GM06990 (cell line): ENCODE measurements around the gene RGS12.

Source experiments
- DNase-seq: peaks from one replicate; pipeline ENCODE4 v3.0.0-alpha.2; 2011; ENCODE audit not compliant: insufficient read length; ENCODE audit errors: extremely low read depth
- H3K27me3 ChIP-seq: replicated peaks from 2 replicates; pipeline ENCODE4 v1.6.0; 2011; ENCODE audit warnings: low read length; ENCODE audit not compliant: control insufficient read depth, insufficient read depth
- H3K36me3 ChIP-seq: 2 replicates; pipeline ENCODE4 v1.5.1; 2011; ENCODE audit warnings: low read length; ENCODE audit not compliant: control insufficient read depth, insufficient read depth
- H3K4me3 ChIP-seq: replicated peaks from 2 replicates; pipeline ENCODE4 v1.5.1; 2011; ENCODE audit warnings: low read depth, mild to moderate bottlenecking, control low read depth, low read length
- TF ChIP-seq, protein P1 (sequence below): IDR thresholded peaks from 2 replicates; pipeline ENCODE4 v1.5.1; 2011; ENCODE audit warnings: low read length, control low read depth, mild to moderate bottlenecking, inconsistent platforms; ENCODE audit not compliant: insufficient read depth, poor library complexity, severe bottlenecking

RGS12 gene

DNA sequence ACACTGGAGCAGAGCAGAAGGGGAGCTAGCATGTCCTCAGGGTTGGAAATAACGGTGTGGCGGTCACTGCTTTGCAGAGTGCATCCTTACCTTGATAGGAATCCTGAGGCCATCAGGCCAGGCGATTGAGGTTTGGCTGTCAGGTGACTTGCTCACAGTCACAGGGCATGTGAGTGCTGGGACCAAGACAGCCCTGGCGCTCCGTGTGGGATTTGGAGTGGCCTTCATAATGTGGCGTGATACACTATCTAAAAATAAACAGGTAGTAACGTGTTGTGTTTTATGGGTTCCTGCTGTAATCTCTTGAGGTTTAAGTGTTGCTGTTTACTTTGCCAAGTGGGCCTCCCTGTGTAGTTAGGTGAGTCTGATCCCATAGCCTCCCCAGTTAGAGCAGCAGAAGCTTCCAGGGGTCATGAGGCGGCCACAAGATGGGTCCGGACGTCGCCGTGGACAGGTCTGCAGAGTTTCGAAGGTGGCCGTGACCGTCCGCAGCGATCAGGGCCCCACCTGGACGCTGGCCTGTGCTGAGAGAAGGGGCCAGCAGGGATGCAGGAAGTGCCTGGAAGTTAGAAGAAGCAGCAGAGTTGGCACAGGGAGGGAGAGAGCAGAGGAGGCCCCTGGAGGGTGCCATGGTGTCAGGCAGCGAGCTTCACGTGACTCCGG, 27.7 kb downstream of the RGS12 start:
- no peak for DNase-seq
- peaks cover 2% of the 10 kb centered on the region; the same call in 1 of the 2 replicates for H3K27me3 ChIP-seq
- TF ChIP-seq, protein P1, sequence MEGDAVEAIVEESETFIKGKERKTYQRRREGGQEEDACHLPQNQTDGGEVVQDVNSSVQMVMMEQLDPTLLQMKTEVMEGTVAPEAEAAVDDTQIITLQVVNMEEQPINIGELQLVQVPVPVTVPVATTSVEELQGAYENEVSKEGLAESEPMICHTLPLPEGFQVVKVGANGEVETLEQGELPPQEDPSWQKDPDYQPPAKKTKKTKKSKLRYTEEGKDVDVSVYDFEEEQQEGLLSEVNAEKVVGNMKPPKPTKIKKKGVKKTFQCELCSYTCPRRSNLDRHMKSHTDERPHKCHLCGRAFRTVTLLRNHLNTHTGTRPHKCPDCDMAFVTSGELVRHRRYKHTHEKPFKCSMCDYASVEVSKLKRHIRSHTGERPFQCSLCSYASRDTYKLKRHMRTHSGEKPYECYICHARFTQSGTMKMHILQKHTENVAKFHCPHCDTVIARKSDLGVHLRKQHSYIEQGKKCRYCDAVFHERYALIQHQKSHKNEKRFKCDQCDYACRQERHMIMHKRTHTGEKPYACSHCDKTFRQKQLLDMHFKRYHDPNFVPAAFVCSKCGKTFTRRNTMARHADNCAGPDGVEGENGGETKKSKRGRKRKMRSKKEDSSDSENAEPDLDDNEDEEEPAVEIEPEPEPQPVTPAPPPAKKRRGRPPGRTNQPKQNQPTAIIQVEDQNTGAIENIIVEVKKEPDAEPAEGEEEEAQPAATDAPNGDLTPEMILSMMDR, result no peak
- H3K4me3 ChIP-seq, result no peak overlapping the region
- H3K36me3 ChIP-seq, result no peaks in the 10 kb centered on the region

DNA sequence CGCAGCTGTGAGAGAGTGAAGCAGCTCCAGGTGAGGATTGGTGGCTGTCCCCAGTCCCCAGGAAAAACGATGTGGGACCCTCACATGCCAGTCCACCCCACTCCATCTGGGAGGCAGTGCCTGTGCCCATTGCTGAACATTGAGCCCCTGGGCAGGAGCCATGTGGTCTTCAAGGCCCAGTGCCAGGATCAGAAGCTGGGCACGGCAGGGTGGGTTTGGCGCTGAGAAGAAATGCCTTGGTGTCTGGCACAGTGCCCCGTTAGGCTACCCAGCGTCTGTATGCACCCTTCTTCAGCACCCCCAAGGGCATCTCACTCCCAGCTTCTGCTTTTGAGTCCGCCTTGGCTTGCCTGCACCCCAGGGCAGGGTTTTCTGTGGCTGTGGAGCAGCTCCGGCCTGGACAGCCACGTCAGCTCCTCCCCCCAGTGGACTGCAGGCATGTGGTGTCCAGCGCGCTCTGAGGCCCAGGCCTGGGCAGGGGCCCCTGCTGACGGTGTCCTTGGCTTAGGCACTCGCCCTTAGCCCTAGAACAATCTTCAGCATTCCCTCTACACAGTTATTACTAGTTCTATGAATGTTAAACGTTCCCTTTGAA, 28.6 kb downstream of the RGS12 start:
- no peak for DNase-seq
- no peaks in the 10 kb centered on the region for H3K36me3 ChIP-seq

DNA sequence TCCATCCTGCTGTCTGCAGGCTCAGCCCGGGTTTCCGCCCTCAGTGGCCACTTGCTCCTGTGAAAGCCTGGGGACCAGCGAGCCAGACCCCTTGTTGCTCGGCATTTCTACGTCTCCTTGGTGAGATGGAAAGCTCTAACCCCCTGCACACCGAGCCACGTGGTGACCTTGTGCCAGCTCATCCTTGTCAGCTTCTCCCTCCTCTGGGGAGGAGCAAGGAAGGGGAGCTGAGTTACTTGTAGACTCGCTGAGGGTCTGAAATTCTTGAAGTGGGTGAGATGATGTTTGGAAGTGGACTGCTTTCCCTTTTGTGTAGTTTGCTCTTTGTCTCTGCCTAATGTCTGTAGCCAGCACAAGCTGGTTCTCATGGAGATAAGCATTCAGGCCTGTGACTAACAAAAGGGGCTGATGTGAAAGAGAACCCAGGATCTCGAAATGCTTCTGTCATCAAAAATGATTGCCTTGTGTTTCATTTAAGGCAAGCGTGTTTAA, 29.3 kb downstream of the RGS12 start:
- Histone ChIP-seq H3K4me3 (no peak overlapping the region), H3K27me3 (peaks cover 2% of the 10 kb centered on the region; the same call in 1 of the 2 replicates), H3K36me3 (no peaks in the 10 kb centered on the region)
- TF ChIP-seq, protein P1, result no peak
- no peak for DNase-seq

More for the DNA sequence above, 28.6 kb downstream of the RGS12 start:
- TF ChIP-seq, protein P1, result no peak
- peaks cover 2% of the 10 kb centered on the region; the same call in 1 of the 2 replicates for H3K27me3 ChIP-seq
- no peak overlapping the region for H3K4me3 ChIP-seq

DNA sequence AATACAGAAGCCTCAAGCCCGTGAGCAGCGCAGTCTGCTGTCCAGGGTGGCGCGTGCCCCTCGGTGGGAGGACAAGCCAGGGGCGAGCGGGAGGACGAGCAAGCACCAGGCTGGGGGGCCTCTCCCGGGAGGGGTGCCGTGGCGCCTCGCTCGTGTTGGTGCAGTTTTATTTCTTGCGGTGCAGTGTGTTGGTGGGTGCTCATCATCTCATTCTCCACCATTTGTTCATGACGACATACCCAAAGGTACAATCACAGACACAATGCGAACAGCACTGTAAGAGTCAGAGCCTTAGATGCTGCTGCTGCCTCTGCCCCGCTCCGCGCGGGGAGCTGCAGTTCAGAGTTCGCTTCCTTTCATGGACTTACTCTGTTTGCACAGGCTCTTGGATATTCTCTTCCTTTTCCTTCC, 30.3 kb downstream of the RGS12 start:
- TF ChIP-seq, protein P1, result no peak
- H3K27me3 ChIP-seq, result peaks cover 2% of the 10 kb centered on the region; the same call in 1 of the 2 replicates
- H3K4me3 ChIP-seq, result no peak overlapping the region
- no peaks in the 10 kb centered on the region for H3K36me3 ChIP-seq
- DNase-seq, result no peak

DNA sequence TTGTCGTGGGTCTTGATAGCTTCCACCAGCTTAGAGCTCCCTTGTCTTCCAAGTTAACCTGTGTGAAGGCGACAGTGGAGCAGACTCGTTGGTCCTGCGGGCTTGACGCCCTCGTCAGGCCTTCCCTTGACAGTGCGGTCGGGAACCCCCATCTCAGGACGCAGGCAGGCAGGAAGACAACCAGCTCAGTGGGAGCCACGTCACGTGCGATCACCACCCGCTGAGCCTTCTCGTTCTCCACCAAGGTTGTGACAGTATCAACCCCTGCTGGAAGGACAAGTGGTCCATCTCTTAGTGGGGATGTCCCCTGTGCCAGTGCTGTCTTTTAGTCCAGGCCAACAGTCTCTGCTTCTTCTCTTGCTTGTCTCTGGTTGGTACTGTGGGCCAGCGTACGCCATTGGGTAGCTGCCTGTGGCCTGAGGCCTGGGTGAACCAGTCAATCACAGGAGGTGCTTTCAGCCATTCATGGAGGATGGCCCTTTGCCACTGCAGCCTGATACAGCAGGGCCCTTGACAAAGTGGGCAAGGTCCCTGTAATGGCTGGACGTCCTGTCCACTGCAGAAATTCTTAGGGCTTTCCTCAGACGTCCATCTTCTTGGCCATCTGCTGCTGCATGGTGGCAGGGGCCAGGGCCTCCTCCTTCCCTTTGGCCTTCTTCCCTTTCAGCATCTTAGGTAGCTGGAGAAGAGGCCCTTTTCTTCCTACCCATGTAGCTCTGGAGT, 31.4 kb downstream of the RGS12 start:
- H3K27me3 ChIP-seq, result peaks cover 2% of the 10 kb centered on the region; the same call in 1 of the 2 replicates
- no peak for DNase-seq
- no peaks in the 10 kb centered on the region for H3K36me3 ChIP-seq
- TF ChIP-seq, protein P1, result peak; percentile 43
- no peak overlapping the region for H3K4me3 ChIP-seq
